Hematopoietic multipotent progenitor cell treated with erythropoietin and hydrocortisone succinate and interleukin-3 and kit ligand, for 15 days (in vitro differentiated cells): ENCODE results near the gene SHQ1.

Source experiments
- DNase-seq: peaks from one replicate; pipeline ENCODE4 v3.0.0-alpha.2; 2015; ENCODE audit warnings: low spot score

Gene SHQ1

GRCh38 chr3:72847751-72848702, at the start of gene SHQ1:
SHQ1 (minus strand) TSS chr3:72848445; CDS start chr3:72848340, 105 bp downstream.
- peak; percentile 97 for DNase-seq

- DNase-seq, result no peak
Measured at GRCh38 chr3:72897758-72898007, 49.4 kb upstream of the SHQ1 start.

- DNase-seq, result no peak
Measured at GRCh38 chr3:72896996-72897757, 48.9 kb upstream of the SHQ1 start.

GRCh38 chr3:72894976-72895552, 46.8 kb upstream of the SHQ1 start:
- DNase-seq, result no peak

GRCh38 chr3:72892870-72893269, 44.6 kb upstream of the SHQ1 start:
- DNase-seq, result no peak

GRCh38 chr3:72892081-72892775, 44.0 kb upstream of the SHQ1 start:
- no peak for DNase-seq

- DNase-seq, result no peak
Measured at GRCh38 chr3:72891053-72891855, 43.0 kb upstream of the SHQ1 start.

GRCh38 chr3:72890166-72890925, 42.1 kb upstream of the SHQ1 start:
- DNase-seq, result no peak

GRCh38 chr3:72889310-72890165, 41.3 kb upstream of the SHQ1 start:
- no peak for DNase-seq

- no peak for DNase-seq
Measured at GRCh38 chr3:72888546-72889309, 40.5 kb upstream of the SHQ1 start.

GRCh38 chr3:72887705-72888545, 39.7 kb upstream of the SHQ1 start, which contains the start of gene GXYLT2:
GXYLT2 (plus strand) TSS chr3:72888046; CDS start chr3:72888234, 188 bp downstream.
- no peak for DNase-seq

GRCh38 chr3:72887343-72887704, 39.1 kb upstream of the SHQ1 start:
- DNase-seq, result no peak

GRCh38 chr3:72872183-72872582, 23.9 kb upstream of the SHQ1 start:
- DNase-seq, result no peak

GRCh38 chr3:72862314-72863090, 14.3 kb upstream of the SHQ1 start:
- no peak for DNase-seq

- DNase-seq, result no peak
Measured at GRCh38 chr3:72860846-72861245, 12.6 kb upstream of the SHQ1 start.

GRCh38 chr3:72860053-72860452, 11.8 kb upstream of the SHQ1 start:
- DNase-seq, result no peak

- no peak for DNase-seq
Measured at GRCh38 chr3:72855001-72855400, 6.8 kb upstream of the SHQ1 start.
